SH-SY5Y (cell line): ENCODE results near the gene PCDHB3.

Source experiments
- GATA2 ChIP-seq: IDR thresholded peaks from 2 replicates; pipeline ENCODE4 v1.6.1; 2011; ENCODE audit warnings: mild to moderate bottlenecking, low read depth, low read length
- GATA3 ChIP-seq: IDR thresholded peaks from 2 replicates; pipeline ENCODE4 v1.6.1; 2011; ENCODE audit warnings: low read depth, mild to moderate bottlenecking, low read length, moderate library complexity

DNA sequence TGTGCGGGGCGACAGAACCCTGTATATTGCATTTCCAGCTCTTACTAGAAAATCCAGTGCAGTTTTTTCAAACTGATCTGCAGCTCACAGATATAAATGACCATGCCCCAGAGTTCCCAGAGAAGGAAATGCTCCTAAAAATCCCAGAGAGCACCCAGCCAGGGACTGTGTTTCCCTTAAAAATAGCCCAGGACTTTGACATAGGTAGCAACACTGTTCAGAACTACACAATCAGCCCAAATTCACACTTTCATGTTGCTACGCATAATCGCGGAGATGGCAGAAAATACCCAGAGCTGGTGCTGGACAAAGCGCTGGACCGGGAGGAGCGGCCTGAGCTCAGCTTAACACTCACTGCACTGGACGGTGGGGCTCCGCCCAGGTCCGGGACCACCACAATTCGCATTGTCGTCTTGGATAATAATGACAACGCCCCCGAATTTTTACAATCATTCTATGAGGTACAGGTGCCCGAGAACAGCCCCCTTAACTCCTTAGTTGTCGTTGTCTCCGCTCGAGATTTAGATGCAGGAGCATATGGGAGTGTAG, 35.5 kb downstream of the PCDHB3 start:
- TF ChIP-seq GATA2: no peak
- no peak for TF ChIP-seq GATA3
